Muscle of arm (tissue), 12 donors: ENCODE data around the gene NBAS. TPM values are rescaled to one million over a fixed set of nuclear protein-coding genes. Genes with fewer than 3 reads are reported as not detected.
"Not testable (repeated sequence)": the region's sequence is repeated elsewhere in the genome, so short reads cannot be mapped to it uniquely, and the experiment has no call there.

ENCODE experiments used
- DNase-seq: peaks from one replicate; pipeline ENCODE4 v3.0.0-alpha.2; 2013
- polyA plus RNA-seq, 12 donors: library from polyadenylated mRNA; unstranded; fragments of 120-200 nt; gene quantifications; one replicate each; pipeline ENCODE4 v1.2.1, GENCODE V29; 2013; ENCODE audit not compliant: insufficient read length in 12 of 12

NBAS gene
- polyA plus RNA-seq, 12 donors: 22.7 to 41.9 (median 36.5) TPM; not detected in 1

DNA sequence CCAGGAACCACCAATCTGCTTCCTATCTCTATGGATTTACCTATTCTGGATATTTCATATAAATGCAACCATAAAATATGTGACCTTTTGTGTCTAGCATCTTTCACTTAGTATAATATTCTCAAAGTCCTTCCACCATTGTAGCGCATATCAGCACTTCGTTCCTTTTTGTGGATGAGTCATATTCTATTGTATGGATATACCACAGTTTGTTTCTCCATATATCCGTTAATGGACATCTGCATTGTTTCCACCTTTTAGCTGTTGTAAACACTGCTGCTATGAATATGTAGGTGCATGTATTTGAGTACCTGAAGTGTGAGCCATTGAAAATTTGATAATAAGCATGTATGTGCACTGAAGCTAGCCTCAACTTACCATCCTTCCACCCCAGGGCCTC, 80.1 kb downstream of the NBAS start:
- no peak for DNase-seq

DNA sequence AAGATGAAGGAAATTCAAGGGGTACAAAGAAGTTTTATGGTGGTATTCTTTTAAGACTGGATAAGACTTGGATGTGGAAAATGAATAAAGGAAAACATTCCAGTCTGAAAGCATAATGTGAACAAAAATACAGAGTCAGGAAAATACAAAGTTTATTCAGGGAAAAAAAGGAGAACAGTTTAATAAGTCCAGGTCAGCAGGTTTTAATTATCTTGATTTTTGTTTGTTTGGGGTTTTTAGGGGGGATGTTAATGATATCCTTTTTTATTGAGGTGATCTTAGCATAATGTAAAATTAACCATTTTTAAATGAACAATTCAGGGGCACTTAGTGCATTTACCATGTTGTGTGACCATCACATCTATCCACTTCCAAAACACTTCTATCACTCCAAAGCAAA, 80.6 kb downstream of the NBAS start:
- DNase-seq: no peak

DNA sequence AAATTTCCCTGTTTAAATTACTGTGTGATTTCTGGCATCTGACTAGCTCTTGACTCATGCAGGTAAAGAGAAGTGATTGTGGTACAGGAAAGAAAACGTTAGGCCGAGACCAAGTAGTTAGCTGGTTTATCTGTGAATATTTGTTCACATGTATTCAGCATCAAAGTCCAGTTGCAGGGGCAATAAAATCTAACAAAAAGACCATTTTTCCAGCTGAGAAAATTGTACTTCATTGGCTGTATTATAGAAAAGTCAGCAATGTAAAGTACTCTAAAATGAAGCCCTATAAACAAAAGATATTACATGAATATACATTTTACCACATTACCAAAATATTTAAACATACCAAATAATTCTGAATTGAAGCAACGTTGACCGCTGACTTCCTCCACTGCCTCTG, 88.3 kb downstream of the NBAS start:
- DNase-seq: no peak

DNA sequence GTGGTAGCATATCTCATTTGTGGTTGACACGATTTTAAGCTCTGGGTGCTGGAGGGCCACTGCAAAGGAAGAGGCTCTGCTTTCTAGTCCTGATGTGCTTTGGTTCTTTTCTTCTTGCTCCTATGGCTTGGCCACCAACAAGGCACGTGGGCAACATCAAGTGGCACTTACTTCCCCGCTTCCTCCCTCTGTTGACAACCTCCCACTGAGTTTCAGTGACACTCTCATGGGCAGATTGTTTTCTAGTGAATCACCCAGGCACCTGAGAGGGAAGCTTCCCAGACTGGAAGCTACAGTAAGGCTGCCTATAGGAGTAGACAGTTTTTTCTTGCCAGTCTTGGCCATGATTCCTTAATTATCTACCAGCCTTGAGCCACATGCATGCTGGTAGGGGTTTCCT, 89.0 kb downstream of the NBAS start:
- DNase-seq: no peak

DNA sequence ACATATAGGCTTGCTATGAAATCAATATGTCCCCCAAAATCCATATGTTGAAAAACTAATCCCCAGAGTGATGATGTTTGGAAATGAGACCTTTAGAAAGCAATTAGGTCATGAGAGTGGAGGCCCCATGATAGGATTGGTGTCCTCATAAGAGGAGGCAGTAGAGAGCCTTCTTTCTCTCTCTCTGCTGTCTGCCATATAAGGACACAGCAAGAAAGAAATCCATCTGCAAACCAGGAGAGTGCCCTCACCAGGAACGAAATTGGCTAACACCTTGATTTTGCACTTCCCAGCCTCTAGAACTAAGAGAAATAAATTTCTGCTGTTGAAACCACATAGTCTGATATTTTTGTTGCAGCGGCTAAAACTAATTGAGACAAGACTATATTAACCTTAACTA, 89.5 kb downstream of the NBAS start:
- no peak for DNase-seq

DNA sequence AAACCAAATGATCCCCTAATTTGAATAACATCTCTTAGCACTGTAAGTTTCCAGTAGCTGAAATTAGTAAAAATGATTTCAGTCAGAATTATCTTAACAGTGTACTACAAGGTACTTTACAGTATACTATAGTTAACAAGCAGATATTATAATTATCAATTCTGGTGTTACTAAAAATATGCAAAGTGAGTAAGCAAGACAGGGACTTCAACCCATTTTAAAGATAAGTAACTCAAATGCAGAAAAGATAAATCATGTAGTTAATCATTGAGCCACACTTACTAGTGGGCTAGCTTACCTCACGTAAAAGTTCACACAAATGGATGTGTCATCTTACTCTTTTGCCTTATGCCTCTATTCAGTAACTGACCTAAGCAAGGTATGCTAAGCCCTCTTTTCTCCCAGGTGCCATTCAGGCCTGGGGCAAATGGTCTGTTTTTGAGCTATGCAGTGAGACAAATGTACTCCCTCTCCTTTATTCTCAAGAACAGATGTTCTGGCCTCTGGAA, 101.0 kb downstream of the NBAS start:
- no peak for DNase-seq

DNA sequence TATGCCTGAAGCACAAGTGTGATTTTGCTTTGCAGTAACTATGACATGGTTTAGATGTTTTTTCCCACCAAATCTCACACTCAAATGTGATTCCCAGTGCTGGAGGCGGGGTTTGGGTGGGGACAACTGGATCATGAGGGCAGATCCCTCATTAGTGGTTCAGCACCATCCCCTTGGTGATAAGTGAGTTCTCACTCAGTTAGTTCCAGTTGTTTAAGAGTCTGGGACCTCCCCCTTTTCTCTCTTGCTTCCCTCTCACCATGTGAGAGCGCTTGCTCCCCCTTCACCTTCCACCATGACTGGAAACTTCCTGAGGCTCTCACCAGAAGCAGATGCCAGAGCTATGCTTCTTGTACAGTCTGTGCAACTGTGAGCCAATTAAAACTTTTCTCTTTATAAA, 102.9 kb downstream of the NBAS start:
- DNase-seq: no peak

DNA sequence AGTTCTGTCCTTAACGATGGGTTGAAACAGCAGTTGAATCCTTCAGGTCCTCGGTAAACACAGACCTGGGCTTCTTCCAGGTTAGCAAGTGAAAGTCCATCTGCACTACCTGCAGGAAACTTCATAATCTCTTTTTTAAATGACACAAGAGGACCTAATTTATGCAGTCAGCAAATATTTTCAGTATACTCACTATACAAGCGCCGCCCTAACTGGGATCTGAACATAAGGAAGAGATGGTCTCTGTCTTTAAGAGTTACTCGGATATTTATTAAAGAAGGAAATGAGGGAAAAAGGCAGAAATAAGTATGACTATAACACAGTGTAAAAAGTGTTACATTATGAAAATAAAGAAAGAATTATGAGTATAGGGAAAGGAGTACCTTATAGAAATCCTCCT, 103.3 kb downstream of the NBAS start:
- DNase-seq: no peak

DNA sequence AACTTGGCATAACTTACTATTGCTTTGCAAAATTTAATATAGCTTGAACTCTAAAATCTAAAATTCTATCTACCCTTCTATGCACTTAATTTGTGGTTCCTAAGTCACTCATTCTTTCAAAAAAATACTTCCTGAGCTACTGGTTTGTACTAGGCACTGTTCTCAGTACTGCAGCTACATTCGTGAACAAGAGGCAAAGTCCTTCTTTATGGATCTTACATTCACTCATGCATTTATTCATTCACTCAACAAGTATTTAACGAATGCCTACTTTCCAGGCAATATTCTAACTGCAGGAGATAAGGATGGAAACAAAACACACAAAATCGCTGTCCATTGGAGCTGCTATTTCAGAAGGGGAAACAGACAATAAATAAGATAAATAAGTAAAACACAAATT, 104.8 kb downstream of the NBAS start:
- no peak for DNase-seq

DNA sequence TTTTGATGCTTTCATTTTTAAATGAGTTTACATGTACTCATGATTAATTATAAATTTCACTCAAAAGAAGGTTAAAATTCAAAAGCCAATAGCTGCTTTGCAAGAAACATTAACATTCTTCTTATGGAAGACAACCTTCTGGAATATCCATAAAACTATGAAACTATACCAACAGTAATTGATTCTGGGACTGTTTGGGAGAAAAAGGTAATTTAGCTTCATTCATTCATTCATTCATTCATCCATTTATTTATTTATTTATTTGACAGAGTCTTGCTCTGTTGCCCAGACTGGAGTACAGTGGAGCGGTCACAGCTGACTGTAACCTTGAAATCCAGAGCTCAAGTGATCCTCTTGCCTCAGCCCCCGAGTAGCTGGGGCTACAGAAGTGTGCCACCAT, 110.3 kb downstream of the NBAS start:
- DNase-seq: no peak

DNA sequence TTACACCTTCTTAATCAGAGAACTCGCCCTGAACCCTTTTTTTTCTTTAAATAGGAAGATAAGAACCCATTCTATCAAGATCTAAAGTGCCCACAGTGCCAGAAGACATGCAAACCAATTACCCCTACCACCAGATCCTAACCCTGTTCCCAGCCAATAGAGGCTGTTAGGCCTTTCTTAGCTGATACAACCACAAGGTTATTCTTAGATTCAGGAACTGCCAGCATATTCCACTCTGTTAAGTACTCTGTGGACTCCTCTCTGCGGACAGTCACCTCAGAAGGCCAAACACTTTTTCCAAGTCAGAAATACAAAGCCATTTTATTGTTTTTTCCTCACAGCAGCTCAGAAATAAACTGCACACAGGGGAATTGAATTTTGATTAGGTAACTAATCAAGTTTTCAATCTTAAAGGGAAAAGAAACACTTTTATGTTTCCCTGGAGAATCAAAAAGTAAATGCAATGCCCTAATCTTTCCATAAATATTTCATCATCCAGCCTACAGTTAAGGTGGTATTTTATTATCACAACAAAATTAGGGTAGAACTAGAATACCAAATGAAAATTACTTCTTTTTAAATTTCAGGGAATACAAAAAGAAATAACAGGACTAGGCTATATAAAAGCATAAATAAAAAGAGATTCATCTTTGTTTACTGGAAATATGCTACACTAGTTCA, 111.4 kb downstream of the NBAS start:
- DNase-seq: no peak

DNA sequence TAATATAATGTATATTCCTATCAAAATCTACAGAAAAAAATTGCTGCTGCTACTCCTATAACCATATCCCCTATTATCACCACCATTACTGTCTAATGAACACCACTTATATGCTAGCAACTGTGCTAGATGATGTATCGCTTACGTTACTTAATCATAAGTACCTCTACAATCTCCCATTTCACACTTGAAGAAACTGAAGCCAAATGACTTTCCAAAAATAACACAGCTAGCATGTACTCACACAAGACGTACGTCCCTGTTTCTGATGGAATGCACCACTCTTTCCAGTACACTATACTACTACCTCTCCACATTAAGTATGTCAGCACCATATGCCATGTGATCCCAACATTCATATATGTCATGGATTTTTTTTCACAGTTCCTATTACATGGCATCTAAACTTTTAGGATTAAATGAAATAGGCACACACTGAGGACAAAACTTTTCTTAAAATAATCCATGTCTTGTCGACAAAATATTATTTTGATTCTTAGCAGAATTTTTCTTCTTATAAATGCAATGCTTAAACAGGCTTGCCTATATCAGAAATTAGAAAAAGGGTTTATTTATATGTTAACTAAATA, 112.8 kb downstream of the NBAS start:
- no peak for DNase-seq

DNA sequence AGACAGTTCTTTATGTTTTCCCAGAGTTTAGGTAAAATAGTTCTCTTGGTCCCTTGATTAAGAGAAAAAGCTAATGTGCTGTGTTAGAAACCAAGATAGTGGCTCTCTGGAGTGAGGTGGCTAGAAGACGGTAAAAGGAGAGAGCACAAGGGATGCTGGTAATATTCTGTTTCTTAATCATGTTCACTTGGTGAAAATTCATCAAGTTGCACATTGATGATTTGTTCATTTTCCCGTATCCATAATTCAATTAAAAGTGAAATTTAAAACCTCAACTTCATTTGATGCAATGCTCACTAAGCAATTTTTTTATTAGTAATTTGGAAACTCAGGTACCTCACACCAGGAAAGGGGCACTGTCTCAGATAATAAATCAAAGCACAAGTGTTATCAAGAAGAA, 113.8 kb downstream of the NBAS start:
- DNase-seq: no peak

DNA sequence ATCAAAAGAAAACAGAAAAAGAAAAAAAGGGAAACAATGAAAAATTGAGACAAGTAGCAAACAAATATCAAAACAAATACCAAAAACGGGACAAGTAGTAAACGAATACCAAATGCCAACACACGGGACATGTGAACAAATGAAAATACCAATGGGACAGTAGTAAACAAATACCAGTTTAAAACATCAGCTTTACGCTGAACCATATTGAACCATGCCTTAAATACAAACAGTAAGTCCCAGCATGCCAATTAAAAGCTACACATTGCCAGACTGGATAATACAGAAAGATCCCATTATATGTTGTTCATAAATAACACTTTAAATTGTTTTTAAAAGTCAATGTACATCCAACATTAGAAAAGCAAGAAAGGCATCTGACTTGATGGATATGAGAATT, 114.2 kb downstream of the NBAS start:
- no peak for DNase-seq

DNA sequence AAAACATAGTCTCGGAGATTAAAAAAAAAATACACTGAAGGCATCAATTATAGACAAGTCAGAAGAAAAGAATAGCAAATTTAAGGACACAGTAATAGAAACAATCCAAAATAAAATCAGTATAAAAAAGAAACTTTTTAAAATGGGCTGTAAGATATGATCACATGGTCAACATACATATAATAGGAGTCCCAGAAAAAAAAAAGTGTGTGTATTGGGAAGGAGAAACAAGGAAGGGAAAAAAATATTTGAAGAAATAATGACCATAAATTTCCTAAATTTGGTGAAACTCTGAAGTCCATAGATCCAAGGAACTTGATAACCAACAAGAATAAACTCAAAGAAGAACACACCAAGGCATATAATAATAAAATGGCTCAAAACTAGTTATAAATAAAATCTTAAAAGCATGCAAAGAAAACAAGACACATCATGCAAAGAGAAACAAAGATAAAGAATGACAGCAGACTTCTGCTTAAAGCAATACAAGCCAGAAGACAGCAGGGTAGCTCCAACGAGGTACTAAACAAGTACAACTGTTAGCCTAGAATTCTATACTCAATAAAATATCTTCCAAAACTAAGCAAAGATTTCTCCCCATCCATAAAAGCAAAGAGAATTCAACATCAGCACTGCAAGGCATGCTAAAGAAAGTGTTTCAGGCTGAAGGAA, 115.1 kb downstream of the NBAS start:
- no peak for DNase-seq

DNA sequence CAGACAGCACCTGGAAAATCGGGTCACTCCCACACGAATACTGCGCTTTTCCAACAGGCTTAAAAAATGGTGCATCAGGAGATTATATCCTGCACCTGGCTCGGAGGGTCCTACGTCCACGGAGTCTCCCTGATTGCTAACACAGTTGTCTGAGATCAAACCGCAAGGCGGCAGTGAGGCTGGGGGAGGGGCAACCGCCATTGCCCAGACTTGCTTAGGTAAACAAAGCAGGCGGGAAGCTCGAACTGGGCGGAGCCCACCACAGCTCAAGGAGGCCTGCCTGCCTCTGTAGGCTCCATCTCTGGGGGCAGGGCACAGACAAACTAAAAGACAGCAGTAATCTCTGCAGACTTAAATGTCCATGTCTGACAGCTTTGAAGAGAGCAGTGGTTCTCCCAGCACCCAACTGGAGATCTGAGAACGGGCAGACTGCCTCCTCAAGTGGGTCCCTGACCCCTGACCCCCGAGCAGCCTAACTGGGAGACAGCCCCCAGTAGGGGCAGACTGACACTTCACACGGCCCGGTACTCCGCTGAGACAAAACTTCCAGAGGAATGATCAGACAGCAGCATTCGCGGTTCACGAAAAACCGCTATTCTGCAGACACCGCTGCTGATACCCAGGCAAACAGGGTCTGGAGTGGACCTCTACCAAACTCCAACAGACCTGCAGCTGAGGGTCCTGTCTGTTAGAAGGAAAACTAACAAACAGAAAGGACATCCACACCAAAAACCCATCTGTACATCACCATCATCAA, 121.2 kb downstream of the NBAS start:
- DNase-seq: not testable (repeated sequence)

DNA sequence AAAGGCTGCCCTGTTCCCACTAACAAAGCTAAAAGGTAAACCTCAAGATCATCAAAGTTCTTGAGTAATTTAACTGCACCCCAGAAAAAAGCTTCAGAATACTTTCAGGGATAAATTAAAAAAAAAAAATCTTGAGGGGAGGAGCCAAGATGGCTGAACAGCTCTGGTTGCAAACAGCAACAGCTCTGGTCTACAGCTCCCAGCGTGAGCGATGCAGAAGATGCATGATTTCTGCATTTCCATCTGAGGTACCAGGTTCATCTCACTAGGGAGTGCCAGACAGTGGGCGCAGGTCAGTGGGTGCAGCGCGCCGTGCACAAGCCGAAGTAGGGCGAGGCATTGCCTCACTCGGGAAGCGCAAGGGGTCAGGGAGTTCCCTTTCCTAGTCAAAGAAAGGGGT, 121.8 kb downstream of the NBAS start:
- DNase-seq: not testable (repeated sequence)

DNA sequence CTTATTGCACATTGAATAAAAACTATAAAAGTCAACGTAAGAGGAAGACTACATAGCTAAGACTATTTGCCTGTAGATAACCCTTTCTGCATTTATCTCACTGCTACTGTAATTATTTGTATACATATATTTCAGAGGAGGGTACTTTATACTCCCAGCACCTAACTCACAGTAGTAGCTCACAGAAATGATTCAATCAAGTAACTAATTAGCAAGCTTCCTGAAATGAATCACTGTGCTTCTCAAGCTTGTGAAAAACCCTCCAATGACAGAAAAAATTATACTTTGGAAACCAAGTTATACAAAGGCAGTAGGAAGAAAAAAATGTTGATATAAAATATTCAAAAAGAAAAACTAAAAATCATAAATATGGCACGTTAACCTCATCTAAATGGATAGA, 124.9 kb downstream of the NBAS start:
- no peak for DNase-seq

DNA sequence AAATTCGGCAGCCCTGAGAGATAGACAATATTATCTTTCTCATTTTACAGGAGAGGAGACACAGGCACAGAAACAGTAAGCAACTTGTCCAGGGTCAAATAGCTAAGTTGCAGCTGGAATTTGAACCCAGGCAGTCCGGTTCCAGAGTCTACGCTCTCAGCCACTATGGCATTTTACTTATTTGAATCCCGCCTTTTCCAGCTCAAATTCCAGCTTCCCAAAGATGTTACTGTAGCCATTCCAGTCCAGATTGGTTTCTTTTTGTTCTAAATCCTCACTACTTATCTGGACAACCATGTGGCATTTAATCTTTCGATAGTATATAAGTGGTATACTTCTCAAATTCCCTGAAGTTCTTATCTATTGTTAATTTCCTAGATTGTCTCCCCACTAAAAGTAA, 125.7 kb downstream of the NBAS start:
- DNase-seq: no peak

DNA sequence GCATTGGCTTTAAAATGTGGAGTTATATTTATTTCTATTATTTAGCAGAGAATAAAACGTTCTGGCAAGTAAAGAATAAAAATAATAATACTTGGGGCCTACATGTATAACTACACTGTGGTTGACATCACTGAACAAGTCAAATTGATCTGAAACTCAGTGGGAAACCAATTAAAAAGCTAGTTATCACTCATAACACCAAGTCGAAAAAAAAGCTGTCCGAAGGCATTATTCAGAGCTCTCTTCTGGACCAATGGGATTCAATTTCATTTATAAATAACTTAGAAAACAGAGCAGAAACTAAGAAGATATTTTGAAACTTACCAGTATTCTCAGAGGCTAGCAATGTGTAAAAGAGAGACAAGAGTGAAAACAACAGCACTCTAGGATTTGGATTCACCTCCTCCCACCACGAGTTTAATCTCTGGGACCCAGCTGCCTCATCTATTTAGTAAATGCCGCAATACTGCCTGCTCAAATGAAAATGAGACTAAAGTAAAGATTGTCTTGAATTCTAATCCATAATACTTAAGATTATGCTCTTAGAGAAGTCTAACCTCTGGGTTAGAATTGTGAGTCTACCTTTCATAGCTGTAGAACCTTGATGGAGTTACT, 128.4 kb downstream of the NBAS start:
- DNase-seq: no peak

DNA sequence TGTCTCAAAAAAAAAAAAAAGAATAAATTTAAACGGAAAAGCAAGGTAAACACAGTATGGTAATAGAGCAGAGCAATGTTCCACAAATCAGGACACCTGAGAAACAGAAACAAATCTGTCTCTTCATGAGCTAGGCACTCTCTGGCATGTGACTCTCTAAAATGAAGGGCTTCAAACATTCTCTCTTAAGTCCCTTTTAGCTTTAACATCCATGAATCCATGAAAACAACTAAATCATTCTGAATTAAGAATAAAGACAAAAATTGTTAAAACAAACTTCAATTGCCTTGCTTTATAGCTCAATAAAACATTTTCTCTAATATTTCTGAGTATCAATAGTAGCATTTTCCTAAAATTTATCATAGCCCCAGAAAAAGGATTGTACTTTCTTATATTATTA, 132.1 kb downstream of the NBAS start:
- DNase-seq: no peak

DNA sequence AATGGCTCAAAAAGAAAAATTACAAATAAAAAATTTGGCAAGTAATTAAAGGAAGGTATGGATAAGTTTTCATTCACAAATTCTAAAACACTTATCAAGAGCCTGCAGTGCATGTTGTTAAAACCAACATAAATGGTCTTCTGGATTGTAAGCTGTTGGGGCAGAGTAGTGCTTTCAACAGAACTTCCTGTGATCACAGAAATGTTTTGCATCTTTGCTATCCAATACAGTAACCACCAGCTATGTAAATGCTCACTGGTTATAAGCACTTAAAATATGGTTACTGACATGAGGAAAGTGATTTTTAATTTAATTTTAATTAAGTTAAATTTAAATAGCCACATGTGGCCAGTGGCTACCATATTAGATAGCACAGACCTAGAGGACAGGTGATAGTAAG, 133.1 kb downstream of the NBAS start:
- no peak for DNase-seq
